Naive thymus-derived CD8-positive, alpha-beta T cell (primary cell): Measurements from ENCODE around the gene TMOD2. TPM values are rescaled to one million over a fixed set of nuclear protein-coding genes. Genes with fewer than 3 reads are reported as not detected.
"Not testable (repeated sequence)": the region's sequence is repeated elsewhere in the genome, so short reads cannot be mapped to it uniquely, and the experiment has no call there.

Experiments
- ATAC-seq, 2 donors: fragments of 150-1000 bp; cut with Tn5 transposase in 1 of 2; sonication (Bioruptor Pico), chemical (Tn5 transposase) in 1 of 2; 1 replicate in 1 of 2; 2 replicates in 1 of 2; pipeline ENCODE4 v1.10.0; 2021; ENCODE audit warnings: mild to moderate bottlenecking in 2 of 2, moderate library complexity in 2 of 2
- POLR2A ChIA-PET: fragments of 350-600 bp; sonication (Branson Sonifier 250); formaldehyde crosslinking; loops from one replicate; lab custom pipeline; 2021; ENCODE audit warnings: antibody characterized with exemption; lab: Charles Lee
- DNase-seq, 10 donors: peaks; one replicate each; pipeline versions ENCODE4 v3.0.0 to v3.0.0-alpha.2; 2020 to 2022
- H3K27ac Mint-ChIP-seq, 10 donors: one replicate each; pipeline ENCODE4 v1.8.0; 2020 to 2022; ENCODE audit warnings: mild to moderate bottlenecking in 10 of 10, mixed read lengths in 10 of 10, moderate library complexity in 4 of 10, inconsistent platforms in 1 of 10
- H3K27me3 Mint-ChIP-seq, 5 donors: one replicate each; pipeline ENCODE4 v1.8.0; 2021 to 2022; ENCODE audit warnings: mixed read lengths in 5 of 5
- H3K36me3 Mint-ChIP-seq, 3 donors: one replicate each; pipeline ENCODE4 v1.8.0; 2020 to 2022; ENCODE audit warnings: mixed read lengths in 3 of 3, mild to moderate bottlenecking in 2 of 3, inconsistent platforms in 1 of 3
- H3K4me1 Mint-ChIP-seq, 4 donors: one replicate each; pipeline ENCODE4 v1.8.0; 2021 to 2022; ENCODE audit warnings: mixed read lengths in 4 of 4
- H3K4me3 Mint-ChIP-seq, 10 donors: one replicate each; pipeline ENCODE4 v1.8.0; 2020 to 2022; ENCODE audit warnings: mild to moderate bottlenecking in 10 of 10, mixed read lengths in 10 of 10, moderate library complexity in 6 of 10, inconsistent platforms in 1 of 10
- H3K9me3 Mint-ChIP-seq, 9 donors: one replicate each; pipeline ENCODE4 v1.8.0; 2020 to 2022; ENCODE audit warnings: mixed read lengths in 9 of 9, mild to moderate bottlenecking in 3 of 9, inconsistent platforms in 1 of 9, moderate library complexity in 1 of 9
- polyA plus RNA-seq, 3 donors: library from polyadenylated mRNA; unstranded; fragments of 300-500 nt; fragmentation: Illumina TruSeq; gene quantifications; one replicate each; pipeline ENCODE4 v1.2.3, GENCODE V29; 2021
- total RNA-seq, 8 experiments: library from RNA in 2 of 8; stranded (reverse) in 2 of 8; gene quantifications; one replicate each; pipeline ENCODE4 v1.2.3 and lab custom pipeline; 2021 to 2026

Gene TMOD2
- total and polyA plus RNA-seq, 5 experiments from 2014 or later = 2.9 to 21.0 (median 4.4) TPM

GRCh38 chr15:51776952-51777569 is 25.7 kb downstream of the TMOD2 start:
- Mint-ChIP-seq H3K4me1 (peaks cover 0 to 11% (median 8%) of the 10 kb centered on the region in 4 donors), H3K27me3 (no peaks in the 10 kb centered on the region), H3K36me3 (peaks cover 7 to 54% (median 26%) of the 10 kb centered on the region in 3 donors), H3K4me3 (no peak overlapping the region), H3K9me3 (peaks cover 0 to 2% (median 0%) of the 10 kb centered on the region in 9 donors), H3K27ac (no peak overlapping the region)
- ATAC-seq (peak; percentile 81 to 83), DNase-seq (peak; percentile 18 to 79 (median 58))
- POLR2A ChIA-PET = interaction anchor here (0.7 to 2.0 kb wide), 4 partner anchors 10 to 127 kb away, joined by 4 to 11 read pairs (median 6); partner anchors contain the start of gene LYSMD2

DNA sequence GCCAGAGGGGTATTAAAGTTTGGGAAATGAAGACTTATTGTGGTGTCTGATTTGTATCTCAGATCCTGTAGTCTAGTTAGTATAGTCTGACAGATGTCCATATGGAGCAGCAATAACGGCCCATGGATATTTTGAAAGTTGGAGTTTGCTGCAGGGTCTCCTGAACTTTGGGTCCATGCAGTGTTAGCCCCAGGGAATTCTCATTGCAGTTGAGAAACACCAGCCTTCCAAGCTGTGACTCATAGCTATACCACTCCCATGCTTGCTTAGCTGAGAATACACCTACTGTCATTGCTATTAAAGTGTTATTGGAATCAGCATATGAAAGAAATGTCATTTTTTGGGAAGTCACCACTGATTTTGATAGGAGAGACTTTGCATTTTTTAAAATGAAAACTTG is 29.2 kb downstream of the TMOD2 start:
- Mint-ChIP-seq H3K36me3 (peaks cover 9 to 66% (median 41%) of the 10 kb centered on the region in 3 donors), H3K9me3 (peaks cover 0 to 3% (median 0%) of the 10 kb centered on the region in 9 donors), H3K27ac (no peak overlapping the region), H3K27me3 (no peaks in the 10 kb centered on the region), H3K4me1 (peaks cover 0 to 11% (median 8%) of the 10 kb centered on the region in 4 donors), H3K4me3 (no peak overlapping the region)
- DNase-seq = no peak
- ATAC-seq = no peak
- POLR2A ChIA-PET = no interaction called here

GRCh38 chr15:51781506-51781905 is 30.1 kb downstream of the TMOD2 start:
- ATAC-seq (no peak), DNase-seq (no peak)
- Mint-ChIP-seq H3K4me1 (peaks cover 0 to 5% (median 2%) of the 10 kb centered on the region in 4 donors), H3K27me3 (no peaks in the 10 kb centered on the region), H3K27ac (no peak overlapping the region), H3K9me3 (peaks cover 0 to 3% (median 0%) of the 10 kb centered on the region in 9 donors), H3K4me3 (no peak overlapping the region), H3K36me3 (peaks cover 15 to 66% (median 43%) of the 10 kb centered on the region in 3 donors)
- POLR2A ChIA-PET = no interaction called here

DNA sequence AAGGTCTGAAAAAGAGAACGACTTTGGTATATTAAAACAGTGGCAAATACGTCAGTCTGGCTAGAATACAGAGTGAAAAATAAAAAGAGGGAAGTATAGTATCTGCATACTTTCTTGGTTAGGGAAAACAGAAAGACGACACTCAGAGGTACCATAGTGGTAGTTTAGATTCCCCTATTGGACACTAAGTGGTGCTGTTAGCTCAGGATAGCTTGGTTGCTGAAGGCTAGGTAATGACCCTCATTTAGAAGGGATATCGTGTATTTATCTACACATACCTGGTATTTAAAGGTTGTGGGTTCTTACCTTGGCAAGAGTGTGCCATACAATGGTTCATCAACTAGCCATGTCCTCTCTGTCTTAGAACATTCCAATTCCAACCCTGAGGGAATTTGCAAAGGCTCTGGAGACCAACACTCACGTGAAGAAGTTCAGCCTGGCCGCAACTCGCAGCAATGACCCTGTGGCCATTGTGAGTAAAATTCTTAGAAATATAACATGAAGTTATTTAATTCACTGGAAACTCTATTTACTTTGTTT is 31.0 kb downstream of the TMOD2 start:
- no peak overlapping the region for H3K4me3 Mint-ChIP-seq
- ATAC-seq (no peak), DNase-seq (no peak)
- peaks cover 16 to 71% (median 47%) of the 10 kb centered on the region in 3 donors for H3K36me3 Mint-ChIP-seq
- no peaks in the 10 kb centered on the region for H3K4me1 Mint-ChIP-seq
- no peaks in the 10 kb centered on the region for H3K27me3 Mint-ChIP-seq
- no peak overlapping the region for H3K27ac Mint-ChIP-seq
- POLR2A ChIA-PET = no interaction called here
- peaks cover 0 to 3% (median 0%) of the 10 kb centered on the region in 9 donors for H3K9me3 Mint-ChIP-seq

GRCh38 chr15:51783967-51784366 is 32.6 kb downstream of the TMOD2 start:
- DNase-seq (no peak), ATAC-seq (no peak)
- no peak overlapping the region for H3K4me3 Mint-ChIP-seq
- POLR2A ChIA-PET = no interaction called here
- H3K4me1 Mint-ChIP-seq = peaks cover 0 to 1% (median 0%) of the 10 kb centered on the region in 4 donors
- peaks cover 16 to 73% (median 53%) of the 10 kb centered on the region in 3 donors for H3K36me3 Mint-ChIP-seq
- no peaks in the 10 kb centered on the region for H3K27me3 Mint-ChIP-seq
- peaks cover 0 to 3% (median 0%) of the 10 kb centered on the region in 9 donors for H3K9me3 Mint-ChIP-seq
- no peak overlapping the region for H3K27ac Mint-ChIP-seq

GRCh38 chr15:51787130-51787529 is 35.7 kb downstream of the TMOD2 start:
- peaks cover 0 to 12% (median 3%) of the 10 kb centered on the region in 9 donors for H3K9me3 Mint-ChIP-seq
- H3K27me3 Mint-ChIP-seq, H3K4me3 Mint-ChIP-seq, H3K27ac Mint-ChIP-seq, ATAC-seq, POLR2A ChIA-PET, H3K4me1 Mint-ChIP-seq, DNase-seq: not testable (repeated sequence)
- peaks cover 9 to 45% (median 31%) of the 10 kb centered on the region in 3 donors for H3K36me3 Mint-ChIP-seq

DNA sequence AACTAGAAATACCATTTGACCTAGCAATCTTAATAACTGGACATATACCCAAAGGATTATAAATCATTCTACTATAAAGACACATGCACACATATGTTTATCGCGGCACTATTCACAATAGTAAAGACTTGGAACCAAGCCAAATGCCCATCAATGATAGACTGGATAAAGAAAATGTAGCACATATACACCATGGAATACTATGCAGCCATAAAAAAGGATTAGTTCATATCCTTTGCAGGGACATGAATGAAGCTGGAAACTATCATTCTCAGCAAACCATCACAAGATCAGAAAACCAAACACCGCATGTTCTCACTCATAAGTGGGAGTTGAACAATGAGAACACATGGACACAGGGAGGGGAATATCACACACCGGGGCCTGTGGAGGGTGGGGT is 41.1 kb downstream of the TMOD2 start:
- H3K4me1 Mint-ChIP-seq, H3K4me3 Mint-ChIP-seq, DNase-seq, H3K36me3 Mint-ChIP-seq, ATAC-seq, H3K27ac Mint-ChIP-seq, H3K27me3 Mint-ChIP-seq, POLR2A ChIA-PET: not testable (repeated sequence)
- H3K9me3 Mint-ChIP-seq = peaks cover 0 to 14% (median 4%) of the 10 kb centered on the region in 9 donors

GRCh38 chr15:51793521-51794305 is 42.3 kb downstream of the TMOD2 start:
- peak in 1 of 10 donors; percentile 0 for DNase-seq
- peaks cover 0 to 14% (median 4%) of the 10 kb centered on the region in 9 donors for H3K9me3 Mint-ChIP-seq
- peak overlapping the region in 4 of 10 donors; percentile 28 to 53 (median 50) for H3K27ac Mint-ChIP-seq
- ATAC-seq = no peak
- peaks cover 0 to 12% (median 8%) of the 10 kb centered on the region in 3 donors for H3K36me3 Mint-ChIP-seq
- H3K27me3 Mint-ChIP-seq = no peaks in the 10 kb centered on the region
- peaks cover 0 to 2% (median 0%) of the 10 kb centered on the region in 4 donors for H3K4me1 Mint-ChIP-seq
- POLR2A ChIA-PET = no interaction called here
- no peak overlapping the region for H3K4me3 Mint-ChIP-seq

DNA sequence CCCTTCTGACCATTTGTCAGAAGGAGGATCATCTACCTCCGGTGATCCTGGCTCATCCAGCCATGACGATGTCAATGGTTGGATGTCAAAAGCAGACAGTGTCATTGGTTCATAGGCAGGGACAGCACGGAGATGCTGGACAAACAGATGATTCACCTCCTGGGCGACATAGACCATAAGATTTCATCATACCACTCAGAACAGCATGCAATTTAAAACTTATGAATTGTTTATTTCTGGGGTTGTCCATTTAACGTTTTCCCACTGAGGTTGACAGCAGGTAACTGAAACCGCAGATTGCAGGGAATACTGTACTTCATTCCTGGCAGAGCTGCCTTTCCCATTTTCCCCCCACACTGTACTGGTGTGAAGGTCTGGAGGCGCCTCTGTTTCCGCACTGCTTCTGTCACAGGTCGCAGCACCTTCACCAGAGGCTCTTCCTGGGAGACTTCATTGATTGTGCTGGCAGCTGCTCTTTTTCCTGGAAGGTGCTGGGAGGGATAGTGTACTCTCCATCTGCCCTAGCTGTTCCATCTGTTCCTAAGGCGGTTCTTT is 45.5 kb downstream of the TMOD2 start:
- peaks cover 0 to 4% (median 0%) of the 10 kb centered on the region in 9 donors for H3K9me3 Mint-ChIP-seq
- ATAC-seq (no peak), DNase-seq (no peak)
- POLR2A ChIA-PET = no interaction called here
- peaks cover 0 to 4% (median 1%) of the 10 kb centered on the region in 4 donors for H3K4me1 Mint-ChIP-seq
- no peaks in the 10 kb centered on the region for H3K27me3 Mint-ChIP-seq
- peak overlapping the region in 1 of 10 donors; percentile 4 for H3K27ac Mint-ChIP-seq
- no peak overlapping the region for H3K4me3 Mint-ChIP-seq
- H3K36me3 Mint-ChIP-seq = peaks cover 0 to 38% (median 23%) of the 10 kb centered on the region in 3 donors

GRCh38 chr15:51798281-51798680 is 46.9 kb downstream of the TMOD2 start:
- POLR2A ChIA-PET = no interaction called here
- DNase-seq (no peak), ATAC-seq (no peak)
- Mint-ChIP-seq H3K27ac (peak overlapping the region in 2 of 10 donors; percentile 14 to 50), H3K9me3 (no peaks in the 10 kb centered on the region), H3K36me3 (peaks cover 0 to 43% (median 25%) of the 10 kb centered on the region in 3 donors), H3K27me3 (no peaks in the 10 kb centered on the region), H3K4me3 (no peak overlapping the region), H3K4me1 (peaks cover 0 to 4% (median 1%) of the 10 kb centered on the region in 4 donors)

- Mint-ChIP-seq H3K9me3 (no peaks in the 10 kb centered on the region), H3K27ac (peak overlapping the region in 1 of 10 donors; percentile 58), H3K27me3 (no peaks in the 10 kb centered on the region), H3K4me3 (no peak overlapping the region), H3K36me3 (peaks cover 0 to 49% (median 33%) of the 10 kb centered on the region in 3 donors), H3K4me1 (peaks cover 0 to 4% (median 1%) of the 10 kb centered on the region in 4 donors)
- DNase-seq (no peak), ATAC-seq (no peak)
- POLR2A ChIA-PET = interaction anchor here (0.5 kb wide), 1 partner anchor 150 kb away, joined by 6 read pairs; no protein-coding TSS in a partner anchor
Observed at GRCh38 chr15:51799282-51800252, 48.2 kb downstream of the TMOD2 start.
